H7 (cell line): Measurements from ENCODE around the gene CNDP1. TPM values are rescaled to one million over a fixed set of nuclear protein-coding genes. Genes with fewer than 3 reads are reported as not detected.
A peak's percentile ranks its signal among the peaks of the same experiment; 100 is the strongest.
"Not testable (repeated sequence)": the region's sequence is repeated elsewhere in the genome, so short reads cannot be mapped to it uniquely, and the experiment has no call there.

Experiments
- DNase-seq: peaks from one replicate; pipeline ENCODE4 v3.0.0; 2012
- H3K27me3 ChIP-seq: 2 replicates; pipeline ENCODE4 v1.6.0; 2011; ENCODE audit warnings: mild to moderate bottlenecking, low read length; ENCODE audit not compliant: control insufficient read depth, insufficient read depth
- H3K36me3 ChIP-seq: replicated peaks from 2 replicates; pipeline ENCODE4 v1.5.1; 2011; ENCODE audit warnings: low read length; ENCODE audit not compliant: control insufficient read depth, insufficient read depth
- H3K4me3 ChIP-seq: 2 replicates; pipeline ENCODE4 v1.5.1; 2011; ENCODE audit warnings: low read depth, mild to moderate bottlenecking, control low read depth, low read length, moderate library complexity; ENCODE audit not compliant: insufficient read depth
- total RNA-seq: library from RNA; depleted of rRNA; stranded (reverse); fragments of >200 nt; shearing (Covaris generic); gene quantifications from 2 replicates; pipeline ENCODE4 v1.2.3, GENCODE V29; 2014

Gene CNDP1
- total RNA-seq, 1 experiment from 2014 or later: not detected

- Histone ChIP-seq H3K36me3 (peaks cover 22% of the 10 kb centered on the region), H3K27me3 (no peaks in the 10 kb centered on the region), H3K4me3 (no peak overlapping the region)
- no peak for DNase-seq
These were observed 11.4 kb upstream of the CNDP1 start for GRCh38 chr18:74522635-74523548.

- no peak for DNase-seq
- Histone ChIP-seq H3K27me3 (no peaks in the 10 kb centered on the region), H3K4me3 (no peak overlapping the region), H3K36me3 (peaks cover 15% of the 10 kb centered on the region)
These were observed 10.2 kb upstream of the CNDP1 start for GRCh38 chr18:74524097-74524496.

GRCh38 chr18:74524915-74525314 is 9.4 kb upstream of the CNDP1 start:
- not testable (repeated sequence) for H3K27me3 ChIP-seq, H3K36me3 ChIP-seq, H3K4me3 ChIP-seq, DNase-seq

- H3K27me3 ChIP-seq: no peaks in the 10 kb centered on the region
- peaks cover 1% of the 10 kb centered on the region; the same call in 1 of the 2 replicates for H3K36me3 ChIP-seq
- no peak overlapping the region for H3K4me3 ChIP-seq
- DNase-seq: no peak
These were observed 8.6 kb upstream of the CNDP1 start for GRCh38 chr18:74525741-74526140.

- no peak for DNase-seq
- H3K4me3 ChIP-seq: no peak overlapping the region
- H3K27me3 ChIP-seq: no peaks in the 10 kb centered on the region
- H3K36me3 ChIP-seq: peaks cover 1% of the 10 kb centered on the region; the same call in 1 of the 2 replicates
These were observed 7.8 kb upstream of the CNDP1 start for GRCh38 chr18:74526488-74526887.

- DNase-seq: no peak
- no peaks in the 10 kb centered on the region for H3K36me3 ChIP-seq
- H3K4me3 ChIP-seq: no peak overlapping the region
- no peaks in the 10 kb centered on the region for H3K27me3 ChIP-seq
These were observed 5.8 kb upstream of the CNDP1 start for GRCh38 chr18:74528478-74528877.

- Histone ChIP-seq H3K36me3 (no peaks in the 10 kb centered on the region), H3K4me3 (no peak overlapping the region), H3K27me3 (no peaks in the 10 kb centered on the region)
- DNase-seq: peak; percentile 7
These were observed 5.4 kb upstream of the CNDP1 start for GRCh38 chr18:74528913-74529312.

- peak; percentile 18 for DNase-seq
- H3K36me3 ChIP-seq: no peaks in the 10 kb centered on the region
These were observed 4.9 kb upstream of the CNDP1 start for GRCh38 chr18:74529378-74529777.

GRCh38 chr18:74529811-74530583 is 4.3 kb upstream of the CNDP1 start:
- no peaks in the 10 kb centered on the region for H3K36me3 ChIP-seq
- DNase-seq: peak; percentile 32
- no peaks in the 10 kb centered on the region for H3K27me3 ChIP-seq
- H3K4me3 ChIP-seq: no peak overlapping the region

More at GRCh38 chr18:74529378-74529777, 4.9 kb upstream of the CNDP1 start:
- Histone ChIP-seq H3K4me3 (no peak overlapping the region), H3K27me3 (no peaks in the 10 kb centered on the region)

GRCh38 chr18:74530584-74530862 is 3.8 kb upstream of the CNDP1 start:
- no peak overlapping the region for H3K4me3 ChIP-seq
- DNase-seq: no peak
- H3K36me3 ChIP-seq: no peaks in the 10 kb centered on the region
- no peaks in the 10 kb centered on the region for H3K27me3 ChIP-seq

- H3K27me3 ChIP-seq: no peaks in the 10 kb centered on the region
- no peak overlapping the region for H3K4me3 ChIP-seq
- no peaks in the 10 kb centered on the region for H3K36me3 ChIP-seq
- DNase-seq: no peak
These were observed 3.3 kb upstream of the CNDP1 start for GRCh38 chr18:74531043-74531442.

GRCh38 chr18:74532511-74533025 is 1.7 kb upstream of the CNDP1 start:
- no peak for DNase-seq
- H3K27me3 ChIP-seq: no peaks in the 10 kb centered on the region
- no peak overlapping the region for H3K4me3 ChIP-seq
- no peaks in the 10 kb centered on the region for H3K36me3 ChIP-seq

- Histone ChIP-seq H3K27me3 (no peaks in the 10 kb centered on the region), H3K4me3 (no peak overlapping the region), H3K36me3 (no peaks in the 10 kb centered on the region)
- DNase-seq: peak; percentile 61
These were observed 634 bp upstream of the CNDP1 start for GRCh38 chr18:74533666-74534065.

- Histone ChIP-seq H3K36me3 (no peaks in the 10 kb centered on the region), H3K4me3 (no peak overlapping the region), H3K27me3 (no peaks in the 10 kb centered on the region)
- DNase-seq: no peak
These were observed 815 bp downstream of the CNDP1 start for GRCh38 chr18:74534981-74535649.
